Measurements from ENCODE around the gene S1PR2.
"Not testable (repeated sequence)": the region's sequence is repeated elsewhere in the genome, so short reads cannot be mapped to it uniquely, and the experiment has no call there.

S1PR2 gene

DNA sequence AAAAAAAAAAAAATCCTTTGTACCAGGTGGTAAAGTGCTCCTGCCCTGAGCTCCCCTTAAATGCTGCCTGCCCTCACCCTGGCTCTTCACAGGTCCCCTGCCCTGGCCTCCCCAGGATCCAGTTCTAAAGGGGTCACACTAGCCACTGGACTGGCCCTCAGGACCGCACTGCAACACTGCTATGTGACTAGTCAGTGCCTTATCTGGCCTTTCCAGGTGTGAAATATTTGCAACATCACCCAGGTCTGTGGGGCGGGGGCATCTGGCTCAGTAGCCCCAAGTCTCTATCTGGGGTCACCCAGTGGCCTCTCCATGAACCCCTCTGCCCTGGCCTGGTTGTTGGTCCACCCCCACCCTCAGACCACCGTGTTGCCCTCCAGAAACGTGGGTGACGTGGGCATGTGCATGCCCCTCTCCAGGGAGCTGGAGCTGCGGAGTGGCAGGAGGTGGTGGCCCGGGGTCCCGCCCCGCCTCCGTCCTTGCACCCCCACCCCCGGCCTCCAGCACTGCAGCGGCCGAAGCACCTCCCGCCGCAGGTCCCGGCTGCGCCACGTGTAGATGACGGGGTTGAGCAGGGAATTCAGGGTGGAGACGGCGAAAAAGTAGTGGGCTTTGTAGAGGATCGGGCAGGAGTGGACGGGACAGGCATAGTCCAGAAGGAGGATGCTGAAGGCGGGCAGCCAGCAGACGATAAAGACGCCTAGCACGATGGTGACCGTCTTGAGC is 7.5 kb downstream of the S1PR2 start:
- DNase-seq (ENCODE audit: low read depth in 2 of 2), result no peak

- DNase-seq (ENCODE audit: low read depth in 2 of 2), result no peak
Observed at GRCh38 chr19:10222201-10222890, 8.8 kb downstream of the S1PR2 start.

- no peak for DNase-seq (ENCODE audit: low read depth in 2 of 2)
Observed at GRCh38 chr19:10220695-10221094, 10.4 kb downstream of the S1PR2 start.

- DNase-seq (ENCODE audit: low read depth in 2 of 2), result no peak
Observed at GRCh38 chr19:10219678-10220077, 11.5 kb downstream of the S1PR2 start.

- no peak for DNase-seq (ENCODE audit: low read depth in 2 of 2)
Observed at GRCh38 chr19:10217085-10217484, 14.0 kb downstream of the S1PR2 start.

DNA sequence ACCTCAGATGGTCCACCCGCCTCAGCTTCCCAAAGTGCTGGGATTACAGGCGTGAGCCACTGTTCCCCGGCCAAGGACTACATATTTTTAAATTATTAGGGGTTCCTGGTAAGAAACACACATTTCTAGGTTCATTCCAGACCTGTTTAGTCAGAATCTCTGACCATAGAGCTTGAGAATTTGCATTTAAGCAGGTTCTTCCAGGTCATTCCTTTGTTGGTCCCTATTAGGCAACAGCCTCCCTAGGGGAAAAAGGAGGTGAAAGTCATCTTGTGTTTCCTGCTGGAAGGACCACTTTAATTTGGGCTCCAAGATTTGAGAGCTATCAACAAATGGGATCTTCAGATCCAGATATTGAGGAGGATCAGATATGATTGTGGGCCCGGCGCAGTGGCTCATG is 16.3 kb downstream of the S1PR2 start:
- DNase-seq (ENCODE audit: low read depth in 2 of 2), result no peak

DNA sequence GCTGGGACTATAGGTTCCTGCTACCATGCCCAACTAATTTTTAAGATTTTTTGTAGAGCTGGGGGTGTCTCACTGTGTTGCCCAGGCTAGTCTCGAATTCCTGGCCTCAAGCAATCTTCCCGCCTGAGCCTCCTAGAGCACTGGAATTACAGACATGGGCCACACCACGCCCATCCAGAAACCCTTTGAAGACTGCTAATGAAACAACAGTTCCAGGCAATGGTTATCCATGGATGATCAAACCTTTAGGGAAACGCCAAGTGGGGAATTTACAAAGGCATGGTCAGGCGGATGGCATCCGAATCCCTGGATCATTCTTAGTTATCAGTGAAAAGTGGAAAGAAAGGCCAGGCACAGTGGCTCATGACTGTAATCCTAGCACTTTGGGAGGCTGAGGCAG is 19.4 kb downstream of the S1PR2 start:
- DNase-seq (ENCODE audit: low read depth in 2 of 2), result no peak

DNA sequence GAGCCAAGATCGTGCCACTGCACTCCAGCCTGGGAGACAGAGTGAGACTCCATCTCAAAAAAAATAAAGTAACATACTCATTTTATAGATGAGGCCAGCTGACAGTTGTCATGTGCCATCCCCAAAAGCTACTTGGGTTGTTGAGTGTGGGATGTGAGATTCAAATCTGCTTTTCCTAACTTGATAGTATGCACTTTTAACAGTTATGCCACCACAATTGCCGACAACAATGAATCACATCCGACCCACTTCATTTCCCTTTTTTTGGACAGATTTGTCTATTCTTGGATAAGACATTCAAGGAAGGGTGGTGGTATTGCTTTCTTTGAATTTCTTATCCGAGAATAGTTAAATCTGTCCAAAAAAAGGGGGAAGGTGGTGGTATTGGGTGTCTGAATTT is 20.1 kb downstream of the S1PR2 start:
- no peak for DNase-seq (ENCODE audit: low read depth in 2 of 2)

GRCh38 chr19:10209315-10209714 is 21.8 kb downstream of the S1PR2 start:
- no peak for DNase-seq (ENCODE audit: low read depth in 2 of 2)

DNA sequence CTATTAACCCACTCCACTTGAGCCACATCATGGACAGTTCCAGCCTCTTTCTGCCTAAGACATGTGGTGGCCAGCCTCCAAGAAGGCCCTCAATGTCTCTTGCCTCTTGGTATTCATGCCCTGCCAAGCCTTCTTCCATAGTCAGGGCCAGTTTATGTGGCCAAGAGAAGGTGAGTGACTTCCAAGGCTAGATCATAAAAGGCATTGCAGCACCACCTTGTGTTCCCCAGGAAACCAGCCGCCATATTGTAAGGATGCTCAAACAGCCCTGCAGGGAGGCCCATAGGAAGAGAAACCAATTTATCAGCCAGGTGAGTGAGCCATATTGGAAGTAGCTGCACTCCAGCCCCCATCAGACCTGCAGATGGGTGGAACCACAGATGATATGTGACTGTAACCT is 24.1 kb downstream of the S1PR2 start:
- no peak for DNase-seq (ENCODE audit: low read depth in 2 of 2)

GRCh38 chr19:10206226-10206885 is 24.8 kb downstream of the S1PR2 start:
- no peak for DNase-seq (ENCODE audit: low read depth in 2 of 2)

GRCh38 chr19:10205636-10206035 is 25.5 kb downstream of the S1PR2 start:
- no peak for DNase-seq (ENCODE audit: low read depth in 2 of 2)

GRCh38 chr19:10203686-10204085 is 27.4 kb downstream of the S1PR2 start:
- no peak for DNase-seq (ENCODE audit: low read depth in 2 of 2)

GRCh38 chr19:10201176-10201575 is 30.0 kb downstream of the S1PR2 start:
- no peak for DNase-seq (ENCODE audit: low read depth in 2 of 2)

DNA sequence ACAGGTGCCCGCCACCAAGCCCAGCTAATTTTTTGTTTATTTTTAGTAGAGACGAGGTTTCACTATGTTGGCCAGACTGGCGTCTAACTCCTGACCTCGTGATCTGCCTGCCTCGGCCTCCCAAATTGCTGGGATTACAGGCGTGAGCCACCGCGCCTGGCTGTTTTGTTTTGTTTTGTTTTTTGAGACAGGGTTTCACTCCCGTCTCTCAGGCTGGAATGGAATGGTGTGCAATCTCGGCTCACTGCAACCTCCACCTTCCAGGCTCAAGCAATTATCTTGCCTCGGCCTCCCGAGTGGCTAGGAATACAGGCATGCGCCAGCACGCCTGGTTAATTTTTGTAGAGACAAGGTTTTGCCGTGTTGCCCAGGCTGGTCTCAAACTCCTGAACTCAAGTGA is 31.0 kb downstream of the S1PR2 start:
- not testable (repeated sequence) for DNase-seq (ENCODE audit: low read depth in 2 of 2)

DNA sequence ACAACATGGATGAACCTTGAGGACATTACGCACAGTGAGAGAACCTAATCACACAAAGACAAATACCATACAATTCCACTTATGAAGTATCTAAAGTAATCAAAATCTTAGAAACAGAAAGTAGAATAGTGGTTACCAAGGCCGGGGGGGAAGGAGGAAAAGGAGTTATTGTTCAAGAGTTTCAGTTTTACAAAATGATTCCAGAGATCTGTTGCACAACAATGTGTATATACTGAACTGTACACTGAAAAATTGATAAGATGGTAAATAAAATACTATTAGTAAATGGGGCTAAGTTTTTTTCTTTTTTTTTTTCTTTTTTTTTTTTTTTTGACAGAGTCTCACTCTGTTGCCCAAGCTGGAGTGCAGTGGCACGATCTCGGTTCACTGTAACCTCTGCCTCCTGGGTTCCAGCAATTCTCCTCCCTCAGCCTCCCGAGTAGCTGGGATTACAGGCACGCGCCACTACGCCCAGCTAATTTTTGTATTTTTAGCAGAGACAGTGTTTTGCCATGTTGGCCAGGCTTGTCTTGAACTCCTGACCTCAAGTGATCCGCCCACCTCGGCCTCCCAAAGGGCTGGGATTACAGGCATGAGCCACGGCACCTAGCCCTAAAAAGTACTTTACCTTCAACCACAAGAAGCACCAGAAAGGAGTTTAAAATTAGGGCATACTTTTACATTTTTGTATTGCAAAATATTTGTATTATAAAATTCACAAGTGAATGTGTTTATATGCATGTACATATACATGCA is 32.1 kb downstream of the S1PR2 start:
- not testable (repeated sequence) for DNase-seq (ENCODE audit: low read depth in 2 of 2)

DNA sequence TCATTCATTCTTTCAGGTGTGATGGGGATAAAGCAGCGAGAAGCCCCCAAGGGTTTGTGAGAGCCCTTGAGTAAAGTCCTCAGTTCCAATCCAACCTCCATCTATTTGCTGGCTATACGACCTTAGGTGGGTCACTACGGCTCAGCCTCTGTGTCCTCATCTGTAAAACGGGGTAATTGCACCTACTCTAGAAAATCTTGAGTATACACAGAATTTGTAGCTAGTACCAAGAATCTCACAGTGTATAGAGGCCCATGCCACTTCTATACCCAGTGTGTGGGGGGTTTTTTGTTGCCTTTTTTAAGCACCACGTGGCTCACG is 36.0 kb downstream of the S1PR2 start:
- no peak for DNase-seq (ENCODE audit: low read depth in 2 of 2)

- DNase-seq (ENCODE audit: low read depth in 2 of 2), result peak; percentile 95 to 97
Observed at GRCh38 chr19:10194500-10195198, 36.5 kb downstream of the S1PR2 start, which contains the start of gene DNMT1. TSS of gene DNMT1 (minus strand) at chr19:10194953. CDS start at chr19:10194899, 54 bp downstream.

DNA sequence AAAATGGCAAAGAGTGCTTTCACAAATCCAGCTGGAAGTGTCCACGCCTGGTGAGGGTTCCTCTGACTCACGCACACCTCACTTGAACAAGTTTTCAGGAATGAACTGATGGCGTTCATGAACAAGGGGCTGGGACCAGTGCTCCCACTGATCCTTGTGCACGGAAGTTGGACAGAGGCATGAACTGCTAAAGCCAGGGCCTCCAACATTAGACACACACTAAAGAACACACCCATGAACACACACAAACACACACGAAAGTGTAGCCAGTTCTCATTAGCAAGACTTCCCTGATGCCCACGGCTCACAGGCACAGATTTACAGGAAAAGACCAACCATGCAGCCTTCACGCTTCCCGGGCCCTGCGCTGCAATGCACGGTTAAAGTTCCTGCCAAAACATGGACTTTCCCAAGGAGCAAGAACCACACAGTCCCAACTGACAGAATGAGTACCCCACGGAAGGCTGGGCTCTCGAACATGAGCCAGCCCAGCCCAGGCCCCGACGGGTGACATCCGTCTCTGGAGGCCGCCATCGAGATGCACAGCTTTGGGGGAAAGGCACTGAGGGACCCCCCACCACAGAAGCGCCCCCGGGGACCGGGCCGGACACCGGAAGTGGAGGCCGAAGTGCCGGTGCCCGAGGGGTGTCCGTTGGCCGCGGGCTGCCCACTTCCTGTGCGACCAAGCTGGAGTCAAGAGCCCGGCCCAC is 37.2 kb downstream of the S1PR2 start:
- DNase-seq (ENCODE audit: low read depth in 2 of 2), result no peak

GRCh38 chr19:10192922-10193321 is 38.2 kb downstream of the S1PR2 start:
- no peak for DNase-seq (ENCODE audit: low read depth in 2 of 2)

DNA sequence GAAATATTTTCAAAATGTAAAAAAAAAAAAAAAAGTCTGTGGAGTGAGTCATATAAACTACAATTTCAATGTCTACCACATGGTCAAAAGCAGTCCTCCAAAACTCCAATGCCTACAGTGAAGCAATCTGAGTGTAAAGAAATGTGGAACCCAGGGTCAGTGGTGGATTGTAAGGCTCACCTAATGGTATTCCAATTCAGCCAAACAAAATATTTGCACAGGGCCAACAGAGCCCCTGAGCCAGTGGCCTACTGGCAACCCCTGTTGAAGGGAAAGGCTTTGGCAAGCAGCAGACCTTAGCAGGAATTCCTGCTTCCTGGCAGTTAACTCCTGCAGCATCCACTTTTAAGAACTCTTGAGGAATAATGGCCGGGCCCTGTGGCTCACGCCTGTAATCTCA is 39.8 kb downstream of the S1PR2 start:
- no peak for DNase-seq (ENCODE audit: low read depth in 2 of 2)
